Smooth muscle cell (in vitro differentiated cells): ENCODE measurements around the gene DISP2. TPM values are rescaled to one million over a fixed set of nuclear protein-coding genes. Genes with fewer than 3 reads are reported as not detected.
A peak's percentile ranks its signal among the peaks of the same experiment; 100 is the strongest.

Source experiments
- DNase-seq: peaks from one replicate; lab custom pipeline; 2025; ENCODE audit not compliant: unreplicated experiment; lab: John Stamatoyannopoulos, UW
- H2AFZ ChIP-seq: fragments of 200-600 bp; sonication (generic); 2 replicates; pipeline ENCODE4 v1.6.0; 2016; ENCODE audit warnings: antibody characterized with exemption, low read depth, mild to moderate bottlenecking
- H3F3A ChIP-seq: fragments of 200-600 bp; sonication (generic); 2 replicates; pipeline ENCODE4 v1.6.0; 2017; ENCODE audit warnings: antibody characterized with exemption, low read depth
- H3K27ac ChIP-seq: fragments of 200-600 bp; sonication (generic); 2 replicates; pipeline ENCODE4 v1.5.1; 2016; ENCODE audit warnings: low read depth, mild to moderate bottlenecking
- H3K27me3 ChIP-seq: fragments of 200-600 bp; sonication (generic); 2 replicates; pipeline ENCODE4 v1.6.1; 2016; ENCODE audit warnings: low read depth, mild to moderate bottlenecking
- H3K36me3 ChIP-seq: fragments of 200-600 bp; sonication (generic); 2 replicates; pipeline ENCODE4 v1.5.1; 2016; ENCODE audit warnings: low read depth
- H3K4me1 ChIP-seq: fragments of 200-600 bp; sonication (generic); 2 replicates; pipeline ENCODE4 v1.5.1; 2016; ENCODE audit warnings: low read depth
- H3K4me2 ChIP-seq: fragments of 200-600 bp; sonication (generic); 2 replicates; pipeline ENCODE4 v1.6.0; 2016; ENCODE audit warnings: mild to moderate bottlenecking
- H3K4me3 ChIP-seq: fragments of 200-600 bp; sonication (generic); 2 replicates; pipeline ENCODE4 v1.5.1; 2016; ENCODE audit warnings: mild to moderate bottlenecking
- H3K79me2 ChIP-seq: fragments of 200-600 bp; sonication (generic); 2 replicates; pipeline ENCODE4 v1.6.0; 2016; ENCODE audit warnings: low read depth, mild to moderate bottlenecking
- H3K9ac ChIP-seq: fragments of 200-600 bp; sonication (generic); 2 replicates; pipeline ENCODE4 v1.6.0; 2016; ENCODE audit warnings: low read depth
- H3K9me3 ChIP-seq: fragments of 200-600 bp; sonication (generic); replicated peaks from 2 replicates; pipeline ENCODE4 v1.5.1; 2016; ENCODE audit warnings: low read depth
- H4K20me1 ChIP-seq: fragments of 200-600 bp; sonication (generic); 2 replicates; pipeline ENCODE4 v1.6.0; 2016; ENCODE audit warnings: low read depth
- WGBS: methylation state at CpG from one replicate; pipeline ENCODE4 v1.1.7; 2016; ENCODE audit warnings: low lambda C conversion rate; 5-methylcytosine and 5-hydroxymethylcytosine counted together
- polyA plus RNA-seq: library from polyadenylated mRNA; unstranded; fragments of >200 nt; fragmentation: Nextera tagmentation; extraction: Ambion mirVana; gene quantifications from 2 replicates; pipeline ENCODE4 v1.2.1, GENCODE V29; 2016
- total RNA-seq: library from RNA; depleted of rRNA; stranded (reverse); fragments of >200 nt; gene quantifications from 2 replicates; pipeline ENCODE4 v1.2.3, GENCODE V29; 2014
- TF ChIP-seq, protein P1 (sequence below): fragments of 200-600 bp; sonication (generic); IDR thresholded peaks from 2 replicates; pipeline ENCODE4 v1.5.1; 2017; ENCODE audit warnings: borderline replicate concordance, mild to moderate bottlenecking, antibody characterized with exemption; ENCODE audit not compliant: insufficient read depth, poor library complexity, severe bottlenecking

Gene DISP2, protein sequence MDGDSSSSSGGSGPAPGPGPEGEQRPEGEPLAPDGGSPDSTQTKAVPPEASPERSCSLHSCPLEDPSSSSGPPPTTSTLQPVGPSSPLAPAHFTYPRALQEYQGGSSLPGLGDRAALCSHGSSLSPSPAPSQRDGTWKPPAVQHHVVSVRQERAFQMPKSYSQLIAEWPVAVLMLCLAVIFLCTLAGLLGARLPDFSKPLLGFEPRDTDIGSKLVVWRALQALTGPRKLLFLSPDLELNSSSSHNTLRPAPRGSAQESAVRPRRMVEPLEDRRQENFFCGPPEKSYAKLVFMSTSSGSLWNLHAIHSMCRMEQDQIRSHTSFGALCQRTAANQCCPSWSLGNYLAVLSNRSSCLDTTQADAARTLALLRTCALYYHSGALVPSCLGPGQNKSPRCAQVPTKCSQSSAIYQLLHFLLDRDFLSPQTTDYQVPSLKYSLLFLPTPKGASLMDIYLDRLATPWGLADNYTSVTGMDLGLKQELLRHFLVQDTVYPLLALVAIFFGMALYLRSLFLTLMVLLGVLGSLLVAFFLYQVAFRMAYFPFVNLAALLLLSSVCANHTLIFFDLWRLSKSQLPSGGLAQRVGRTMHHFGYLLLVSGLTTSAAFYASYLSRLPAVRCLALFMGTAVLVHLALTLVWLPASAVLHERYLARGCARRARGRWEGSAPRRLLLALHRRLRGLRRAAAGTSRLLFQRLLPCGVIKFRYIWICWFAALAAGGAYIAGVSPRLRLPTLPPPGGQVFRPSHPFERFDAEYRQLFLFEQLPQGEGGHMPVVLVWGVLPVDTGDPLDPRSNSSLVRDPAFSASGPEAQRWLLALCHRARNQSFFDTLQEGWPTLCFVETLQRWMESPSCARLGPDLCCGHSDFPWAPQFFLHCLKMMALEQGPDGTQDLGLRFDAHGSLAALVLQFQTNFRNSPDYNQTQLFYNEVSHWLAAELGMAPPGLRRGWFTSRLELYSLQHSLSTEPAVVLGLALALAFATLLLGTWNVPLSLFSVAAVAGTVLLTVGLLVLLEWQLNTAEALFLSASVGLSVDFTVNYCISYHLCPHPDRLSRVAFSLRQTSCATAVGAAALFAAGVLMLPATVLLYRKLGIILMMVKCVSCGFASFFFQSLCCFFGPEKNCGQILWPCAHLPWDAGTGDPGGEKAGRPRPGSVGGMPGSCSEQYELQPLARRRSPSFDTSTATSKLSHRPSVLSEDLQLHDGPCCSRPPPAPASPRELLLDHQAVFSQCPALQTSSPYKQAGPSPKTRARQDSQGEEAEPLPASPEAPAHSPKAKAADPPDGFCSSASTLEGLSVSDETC (N-terminal part only)
- total RNA-seq (0.04 and 0.58 TPM in 2 replicates), polyA plus RNA-seq (0.46 and 0.90 TPM in 2 replicates)

DNA sequence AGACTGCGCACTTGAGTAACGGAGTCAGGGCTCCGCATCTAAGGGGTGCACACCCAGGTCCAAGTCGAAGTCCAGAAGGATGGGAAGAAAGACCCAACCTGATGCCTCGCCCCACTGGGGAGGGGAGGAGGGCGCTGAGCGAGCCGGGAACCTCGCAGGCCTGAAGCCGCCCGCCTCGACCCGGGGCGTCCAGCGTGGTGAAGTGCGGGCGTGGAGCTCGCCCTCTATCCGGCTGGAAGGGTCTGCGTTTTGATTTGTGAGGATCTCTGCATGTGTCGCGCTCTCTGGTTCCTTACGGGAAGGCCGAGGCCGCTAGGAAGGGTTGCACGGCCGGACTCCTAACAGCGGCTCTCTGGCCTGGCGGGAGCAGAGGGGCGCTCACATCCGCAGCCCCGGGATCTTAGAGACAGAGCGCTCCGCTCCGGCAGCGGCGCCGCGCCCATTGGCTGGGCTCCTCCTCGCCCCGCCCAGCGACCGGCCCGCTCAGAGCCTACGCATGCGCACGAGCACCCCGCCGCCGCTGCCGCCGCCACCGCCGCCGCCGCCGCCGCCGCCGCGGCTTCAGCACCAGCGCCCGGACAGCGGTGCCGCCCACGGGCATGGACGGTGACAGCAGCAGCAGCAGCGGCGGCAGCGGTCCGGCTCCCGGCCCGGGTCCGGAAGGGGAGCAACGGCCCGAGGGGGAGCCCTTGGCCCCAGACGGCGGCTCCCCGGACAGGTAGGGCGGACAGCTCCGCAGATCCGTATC is at the start of gene DISP2:
Gene DISP2 (plus strand): TSS at position 497 of the 748 bp plus-strand sequence. CDS start 103 bp downstream, at position 600.
- WGBS: 5% methylated on average over 69 of the region's 82 CpGs
- no peak within 1 kb of the TSS for H3K27ac ChIP-seq
- no peak within 1 kb of the TSS for H3K9ac ChIP-seq

DNA sequence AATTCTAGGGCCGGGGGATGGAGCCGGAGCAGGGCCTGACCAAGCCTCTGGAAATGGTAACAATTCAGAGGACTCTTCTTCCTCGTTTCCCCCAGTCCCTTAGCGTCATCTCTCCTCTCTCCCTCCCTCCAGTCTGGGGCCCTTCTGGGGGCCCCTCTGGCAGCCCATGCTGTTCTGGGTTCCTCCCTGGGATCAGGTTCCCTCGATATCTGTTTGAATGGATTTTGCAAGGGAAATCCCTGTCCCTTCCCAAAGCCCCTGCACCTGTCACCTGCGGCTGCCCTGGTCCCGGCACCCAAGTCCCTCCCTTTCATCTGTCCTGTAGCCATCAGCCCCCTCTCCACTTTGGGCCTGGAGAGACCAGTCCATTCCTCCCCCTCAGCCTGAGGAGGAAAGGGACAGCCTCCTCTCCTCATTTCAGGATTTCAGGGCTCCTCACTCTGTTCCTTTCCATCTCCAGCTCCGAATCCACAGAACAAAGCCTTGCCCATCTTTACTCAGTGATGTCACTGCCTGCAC is 48.6 kb upstream of the DISP2 start:
- TF ChIP-seq, protein P1, sequence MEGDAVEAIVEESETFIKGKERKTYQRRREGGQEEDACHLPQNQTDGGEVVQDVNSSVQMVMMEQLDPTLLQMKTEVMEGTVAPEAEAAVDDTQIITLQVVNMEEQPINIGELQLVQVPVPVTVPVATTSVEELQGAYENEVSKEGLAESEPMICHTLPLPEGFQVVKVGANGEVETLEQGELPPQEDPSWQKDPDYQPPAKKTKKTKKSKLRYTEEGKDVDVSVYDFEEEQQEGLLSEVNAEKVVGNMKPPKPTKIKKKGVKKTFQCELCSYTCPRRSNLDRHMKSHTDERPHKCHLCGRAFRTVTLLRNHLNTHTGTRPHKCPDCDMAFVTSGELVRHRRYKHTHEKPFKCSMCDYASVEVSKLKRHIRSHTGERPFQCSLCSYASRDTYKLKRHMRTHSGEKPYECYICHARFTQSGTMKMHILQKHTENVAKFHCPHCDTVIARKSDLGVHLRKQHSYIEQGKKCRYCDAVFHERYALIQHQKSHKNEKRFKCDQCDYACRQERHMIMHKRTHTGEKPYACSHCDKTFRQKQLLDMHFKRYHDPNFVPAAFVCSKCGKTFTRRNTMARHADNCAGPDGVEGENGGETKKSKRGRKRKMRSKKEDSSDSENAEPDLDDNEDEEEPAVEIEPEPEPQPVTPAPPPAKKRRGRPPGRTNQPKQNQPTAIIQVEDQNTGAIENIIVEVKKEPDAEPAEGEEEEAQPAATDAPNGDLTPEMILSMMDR: no peak

More for the DNA sequence above, at the start of gene DISP2:
- Histone ChIP-seq H4K20me1 (no peaks in the 10 kb centered on the region), H3K4me2 (peak within 1 kb of the TSS; percentile 96), H3K79me2 (no peaks in the 10 kb centered on the region), H3K4me3 (peak within 1 kb of the TSS; percentile 59), H3K36me3 (no peaks in the 10 kb centered on the region), H3F3A (no peaks in the 10 kb centered on the region), H3K27me3 (peaks cover 12% of the 10 kb centered on the region), H3K4me1 (no peaks in the 10 kb centered on the region), H3K9me3 (no peaks in the 10 kb centered on the region), H2AFZ (peak within 1 kb of the TSS; percentile 98)
- TF ChIP-seq, protein P1: no peak
- DNase-seq: peak; percentile 82

More for the DNA sequence above, 48.6 kb upstream of the DISP2 start:
- Histone ChIP-seq H4K20me1 (no peaks in the 10 kb centered on the region), H3K27me3 (peaks cover 58% of the 10 kb centered on the region), H2AFZ (no peak overlapping the region), H3K36me3 (no peaks in the 10 kb centered on the region), H3F3A (peaks cover 7% of the 10 kb centered on the region), H3K9ac (no peak overlapping the region), H3K4me1 (peaks cover 17% of the 10 kb centered on the region), H3K4me2 (no peak overlapping the region), H3K9me3 (no peaks in the 10 kb centered on the region), H3K4me3 (no peak overlapping the region), H3K79me2 (no peaks in the 10 kb centered on the region), H3K27ac (no peak overlapping the region)
- whole genome bisulfite sequencing: 72% methylated on average over 8 of the region's 8 CpGs
- DNase-seq: no peak
